ENCODE measurements around the gene KRTAP19-5.

KRTAP19-5 gene

DNA sequence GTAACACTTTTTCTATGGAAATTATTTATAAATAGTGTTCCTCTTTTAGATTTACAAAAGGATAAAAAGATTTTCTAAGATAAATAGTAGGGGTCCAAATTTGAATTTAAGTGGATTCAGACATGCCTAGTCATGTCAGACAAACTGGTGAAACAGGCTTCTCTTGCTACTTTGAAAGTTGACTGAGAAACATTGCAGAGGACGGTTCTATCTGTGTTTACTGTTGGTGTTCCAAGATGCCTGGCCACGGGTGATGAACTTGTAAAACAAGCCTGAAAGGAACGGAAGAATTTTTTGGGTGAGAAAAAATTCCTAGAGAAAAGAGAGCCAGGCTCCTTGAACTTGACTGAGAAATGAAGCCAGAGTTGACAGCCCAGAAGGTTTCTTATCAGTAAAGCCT, 23.9 kb downstream of the KRTAP19-5 start:
- H3K36me3 ChIP-seq (ENCODE audit: control insufficient read depth, low read length), result no peaks in the 10 kb centered on the region
- no peaks in the 10 kb centered on the region for H3K9me2 ChIP-seq (replicated peaks; ENCODE audit: control insufficient read depth, low read length)
- no peaks in the 10 kb centered on the region for H3K9me3 ChIP-seq (ENCODE audit: control insufficient read depth, insufficient read depth, low read length)
- no peak overlapping the region for H3K4me2 ChIP-seq (ENCODE audit: low read length)
- no peak for TF ChIP-seq EZH2phosphoT487 (IDR thresholded peaks at IDR 0.05; ENCODE audit: borderline replicate concordance, low read length)
- TF ChIP-seq, protein P1, sequence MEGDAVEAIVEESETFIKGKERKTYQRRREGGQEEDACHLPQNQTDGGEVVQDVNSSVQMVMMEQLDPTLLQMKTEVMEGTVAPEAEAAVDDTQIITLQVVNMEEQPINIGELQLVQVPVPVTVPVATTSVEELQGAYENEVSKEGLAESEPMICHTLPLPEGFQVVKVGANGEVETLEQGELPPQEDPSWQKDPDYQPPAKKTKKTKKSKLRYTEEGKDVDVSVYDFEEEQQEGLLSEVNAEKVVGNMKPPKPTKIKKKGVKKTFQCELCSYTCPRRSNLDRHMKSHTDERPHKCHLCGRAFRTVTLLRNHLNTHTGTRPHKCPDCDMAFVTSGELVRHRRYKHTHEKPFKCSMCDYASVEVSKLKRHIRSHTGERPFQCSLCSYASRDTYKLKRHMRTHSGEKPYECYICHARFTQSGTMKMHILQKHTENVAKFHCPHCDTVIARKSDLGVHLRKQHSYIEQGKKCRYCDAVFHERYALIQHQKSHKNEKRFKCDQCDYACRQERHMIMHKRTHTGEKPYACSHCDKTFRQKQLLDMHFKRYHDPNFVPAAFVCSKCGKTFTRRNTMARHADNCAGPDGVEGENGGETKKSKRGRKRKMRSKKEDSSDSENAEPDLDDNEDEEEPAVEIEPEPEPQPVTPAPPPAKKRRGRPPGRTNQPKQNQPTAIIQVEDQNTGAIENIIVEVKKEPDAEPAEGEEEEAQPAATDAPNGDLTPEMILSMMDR (IDR thresholded peaks at IDR 0.05; ENCODE audit: low read depth, low read length, poor library complexity, severe bottlenecking), result no peak
- H3F3A ChIP-seq (ENCODE audit: control insufficient read depth, insufficient read depth), result no peaks in the 10 kb centered on the region
- H3K4me3 ChIP-seq (ENCODE audit: low read length), result no peak overlapping the region
- H3K79me2 ChIP-seq (ENCODE audit: control insufficient read depth, low read length), result no peaks in the 10 kb centered on the region
- H3K27me3 ChIP-seq (ENCODE audit: control insufficient read depth, low read length), result no peaks in the 10 kb centered on the region
- H4K20me1 ChIP-seq (ENCODE audit: control insufficient read depth, insufficient read depth, low read depth, low read length), result no peaks in the 10 kb centered on the region
- no peaks in the 10 kb centered on the region for H3K4me1 ChIP-seq (ENCODE audit: control insufficient read depth, low read length)
- no peak overlapping the region for H3K27ac ChIP-seq (ENCODE audit: low read depth, low read length)

DNA sequence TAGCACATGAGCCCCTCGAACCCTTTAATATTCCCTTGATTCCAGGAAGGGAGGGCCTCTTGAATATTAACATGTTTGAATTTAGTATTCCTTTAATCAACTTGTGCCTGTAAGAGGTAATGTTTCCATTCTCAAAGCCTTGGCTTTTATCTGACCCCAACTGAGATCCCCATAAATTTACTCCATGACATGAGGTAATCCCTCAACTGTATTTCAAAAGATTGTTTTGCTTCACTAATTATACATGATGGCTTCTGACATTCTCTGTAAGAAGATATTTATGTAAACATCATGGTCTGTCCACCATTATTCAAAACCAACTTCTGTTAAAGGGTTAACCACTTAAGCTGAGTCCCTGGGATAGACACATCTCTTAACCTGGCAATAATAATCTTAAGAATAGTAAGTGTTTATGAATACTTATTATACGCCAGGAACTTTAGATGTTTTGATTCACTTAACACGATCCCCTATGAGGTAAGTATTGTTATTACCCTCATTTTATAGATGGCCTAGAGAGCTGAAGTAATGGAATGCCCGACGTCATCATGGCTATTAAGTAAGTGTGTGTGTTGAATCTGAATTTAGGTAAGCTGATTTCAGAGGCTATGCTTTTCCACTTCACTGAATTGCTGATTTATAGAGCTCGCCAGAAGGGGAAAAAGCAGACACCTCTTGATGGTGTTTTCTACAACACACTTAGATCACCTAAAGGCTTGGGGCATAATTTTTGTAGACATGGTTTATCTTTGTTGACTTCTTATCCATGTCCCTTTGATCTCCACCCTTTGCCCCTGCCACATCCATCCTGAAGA, 32.8 kb downstream of the KRTAP19-5 start:
- Histone ChIP-seq H3K9me3 (ENCODE audit: control insufficient read depth, insufficient read depth, low read length) (no peaks in the 10 kb centered on the region), H3K36me3 (ENCODE audit: control insufficient read depth, low read length) (no peaks in the 10 kb centered on the region), H3K4me2 (ENCODE audit: low read length) (no peak overlapping the region), H3K27ac (ENCODE audit: low read depth, low read length) (no peak overlapping the region), H3K79me2 (ENCODE audit: control insufficient read depth, low read length) (no peaks in the 10 kb centered on the region), H3F3A (ENCODE audit: control insufficient read depth, insufficient read depth) (no peaks in the 10 kb centered on the region), H4K20me1 (ENCODE audit: control insufficient read depth, insufficient read depth, low read depth, low read length) (no peaks in the 10 kb centered on the region), H3K4me1 (ENCODE audit: control insufficient read depth, low read length) (no peaks in the 10 kb centered on the region), H3K27me3 (ENCODE audit: control insufficient read depth, low read length) (no peaks in the 10 kb centered on the region), H3K4me3 (ENCODE audit: low read length) (no peak overlapping the region), H3K9me2 (replicated peaks; ENCODE audit: control insufficient read depth, low read length) (no peaks in the 10 kb centered on the region)
- no peak for TF ChIP-seq EZH2phosphoT487 (IDR thresholded peaks at IDR 0.05; ENCODE audit: borderline replicate concordance, low read length)

DNA sequence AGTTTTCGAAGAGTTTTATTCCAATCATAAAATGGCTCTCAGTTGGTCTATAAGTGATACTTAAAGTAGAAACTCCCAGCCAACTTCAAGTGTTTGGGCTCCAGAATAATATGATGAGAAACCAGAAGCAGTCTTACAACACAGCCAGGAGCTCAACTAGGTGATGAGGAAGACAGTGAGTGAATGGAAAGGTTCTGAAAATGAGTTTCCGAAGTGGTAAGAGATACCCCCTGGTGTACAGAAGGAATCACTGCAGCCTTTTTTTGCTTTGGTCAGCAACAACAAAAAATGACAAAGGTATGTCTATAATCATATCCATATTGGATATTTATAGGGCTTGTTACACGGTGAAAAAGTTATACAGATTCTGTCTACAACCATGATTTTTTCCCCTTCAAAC, 38.2 kb downstream of the KRTAP19-5 start:
- Histone ChIP-seq H3K9me2 (replicated peaks; ENCODE audit: control insufficient read depth, low read length) (no peaks in the 10 kb centered on the region), H3K27ac (ENCODE audit: low read depth, low read length) (no peak overlapping the region), H3K4me2 (ENCODE audit: low read length) (no peak overlapping the region), H3F3A (ENCODE audit: control insufficient read depth, insufficient read depth) (no peaks in the 10 kb centered on the region), H4K20me1 (ENCODE audit: control insufficient read depth, insufficient read depth, low read depth, low read length) (no peaks in the 10 kb centered on the region), H3K27me3 (ENCODE audit: control insufficient read depth, low read length) (no peaks in the 10 kb centered on the region), H3K36me3 (ENCODE audit: control insufficient read depth, low read length) (no peaks in the 10 kb centered on the region), H3K79me2 (ENCODE audit: control insufficient read depth, low read length) (no peaks in the 10 kb centered on the region), H3K9me3 (ENCODE audit: control insufficient read depth, insufficient read depth, low read length) (no peaks in the 10 kb centered on the region), H3K4me1 (ENCODE audit: control insufficient read depth, low read length) (no peaks in the 10 kb centered on the region), H3K4me3 (ENCODE audit: low read length) (no peak overlapping the region)
- no peak for TF ChIP-seq EZH2phosphoT487 (IDR thresholded peaks at IDR 0.05; ENCODE audit: borderline replicate concordance, low read length)
- TF ChIP-seq, protein P1 (IDR thresholded peaks at IDR 0.05; ENCODE audit: low read depth, low read length, poor library complexity, severe bottlenecking), result peak; percentile 36

All from DOHH2 (cell line).